NCI-H510A (cell line): ENCODE measurements around the gene SPOCD1.

Experiments
- DNase-seq: peaks from one replicate; lab custom pipeline; 2025; lab: John Stamatoyannopoulos, UW

The SPOCD1 gene

GRCh38 chr1:31771891-31772668 is 43.7 kb downstream of the SPOCD1 start:
- no peak for DNase-seq

GRCh38 chr1:31769720-31770390 is 46.0 kb downstream of the SPOCD1 start:
- no peak for DNase-seq

GRCh38 chr1:31768939-31769704 is 46.7 kb downstream of the SPOCD1 start:
- DNase-seq = no peak

GRCh38 chr1:31768407-31768907 is 47.4 kb downstream of the SPOCD1 start:
- no peak for DNase-seq

- DNase-seq = no peak
Measured at GRCh38 chr1:31767225-31767624, 48.6 kb downstream of the SPOCD1 start.

GRCh38 chr1:31765516-31765915 is 50.3 kb downstream of the SPOCD1 start:
- DNase-seq = no peak

GRCh38 chr1:31765041-31765467 is 50.8 kb downstream of the SPOCD1 start:
- DNase-seq = no peak

GRCh38 chr1:31764312-31765040 is 51.3 kb downstream of the SPOCD1 start, which contains the start of gene ADGRB2:
ADGRB2 (minus strand) TSS chr1:31764340; CDS start chr1:31757221, 7,119 bp downstream.
- DNase-seq = no peak

GRCh38 chr1:31763671-31764311 is 52.0 kb downstream of the SPOCD1 start:
- DNase-seq = no peak

- DNase-seq = peak; percentile 78
Measured at GRCh38 chr1:31762726-31763670, 52.8 kb downstream of the SPOCD1 start.

GRCh38 chr1:31762323-31762722 is 53.5 kb downstream of the SPOCD1 start:
- DNase-seq = no peak

GRCh38 chr1:31761883-31762282 is 53.9 kb downstream of the SPOCD1 start:
- no peak for DNase-seq

- DNase-seq = no peak
Measured at GRCh38 chr1:31760471-31761470, 55.1 kb downstream of the SPOCD1 start.

- DNase-seq = no peak
Measured at GRCh38 chr1:31759298-31760023, 56.4 kb downstream of the SPOCD1 start.

GRCh38 chr1:31758823-31759222 is 57.0 kb downstream of the SPOCD1 start:
- no peak for DNase-seq

GRCh38 chr1:31757989-31758388 is 57.8 kb downstream of the SPOCD1 start:
- DNase-seq = no peak

- DNase-seq = no peak
Measured at GRCh38 chr1:31757204-31757679, 58.6 kb downstream of the SPOCD1 start.

GRCh38 chr1:31756578-31756977 is 59.2 kb downstream of the SPOCD1 start:
- no peak for DNase-seq
